OCI-LY7 (cell line): ENCODE results near the gene PDE10A. TPM values are rescaled to one million over a fixed set of nuclear protein-coding genes. Genes with fewer than 3 reads are reported as not detected.

Experiments
- BruUV-seq: library from RNA; stranded (reverse); fragments of 400-500 nt; replicated peaks from 2 replicates; lab custom pipeline; 2021; lab: Mats Ljungman, UMichigan
- CTCF ChIA-PET: fragments of 300-600 bp; sonication (Branson Sonifier 250); formaldehyde crosslinking; loops from one replicate; lab custom pipeline; 2022; ENCODE audit warnings: antibody characterized with exemption; ENCODE audit not compliant: unreplicated experiment; lab: Charles Lee
- POLR2A ChIA-PET: fragments of 300-600 bp; sonication (Branson Sonifier 250); formaldehyde crosslinking; loops from one replicate; lab custom pipeline; 2022; ENCODE audit warnings: antibody characterized with exemption; lab: Charles Lee
- DNase-seq: peaks from one replicate; pipeline ENCODE4 v3.0.0-alpha.2; 2015; ENCODE audit warnings: low spot score
- H2AFZ ChIP-seq: fragments of 200-600 bp; sonication (generic), shearing (Covaris generic); 2 replicates; pipeline ENCODE4 v1.6.1; 2014; ENCODE audit warnings: mild to moderate bottlenecking, antibody characterized with exemption, low read length, moderate library complexity
- H3K27ac ChIP-seq: fragments of 200-600 bp; sonication (generic); 2 replicates; pipeline ENCODE4 v1.5.1; 2014; ENCODE audit warnings: mixed run types, low read depth, mild to moderate bottlenecking, moderate library complexity, low read length, inconsistent platforms; ENCODE audit not compliant: poor library complexity, severe bottlenecking
- H3K36me3 ChIP-seq: fragments of 200-600 bp; sonication (generic); 2 replicates; pipeline ENCODE4 v1.6.1; 2014; ENCODE audit warnings: mild to moderate bottlenecking, antibody characterized with exemption, low read length, moderate library complexity, mixed read lengths; ENCODE audit not compliant: insufficient read depth
- H3K4me1 ChIP-seq: fragments of 200-600 bp; sonication (generic); 2 replicates; pipeline ENCODE4 v1.5.1; 2014; ENCODE audit warnings: mild to moderate bottlenecking, low read length; ENCODE audit not compliant: insufficient read depth, poor library complexity, severe bottlenecking
- H3K4me2 ChIP-seq: fragments of 200-600 bp; sonication (generic); 2 replicates; pipeline ENCODE4 v1.6.1; 2014; ENCODE audit warnings: mild to moderate bottlenecking, low read length
- H3K4me3 ChIP-seq: fragments of 200-600 bp; sonication (generic); 2 replicates; pipeline ENCODE4 v1.5.1; 2014; ENCODE audit warnings: mild to moderate bottlenecking, low read depth, low read length; ENCODE audit not compliant: poor library complexity, severe bottlenecking
- H3K79me2 ChIP-seq: fragments of 200-600 bp; sonication (generic); 2 replicates; pipeline ENCODE4 v1.6.1; 2016; ENCODE audit warnings: low read depth, mild to moderate bottlenecking, low read length, moderate library complexity, mixed read lengths; ENCODE audit not compliant: insufficient read depth
- H3K9me2 ChIP-seq: fragments of 200-600 bp; sonication (generic); 2 replicates; pipeline ENCODE4 v1.6.1; 2016; ENCODE audit warnings: mild to moderate bottlenecking, low read length, mixed read lengths; ENCODE audit not compliant: insufficient read depth
- H3K9me3 ChIP-seq: fragments of 200-600 bp; sonication (generic); 2 replicates; pipeline ENCODE4 v1.6.1; 2014; ENCODE audit warnings: mild to moderate bottlenecking, mixed run types, low read length, mixed read lengths
- H4K20me1 ChIP-seq: fragments of 200-600 bp; sonication (generic); 2 replicates; pipeline ENCODE4 v1.6.1; 2014; ENCODE audit warnings: mild to moderate bottlenecking, antibody characterized with exemption, low read length, moderate library complexity, mixed read lengths; ENCODE audit not compliant: insufficient read depth
- EZH2phosphoT487 ChIP-seq: fragments of 200-600 bp; sonication (generic); IDR thresholded peaks from 2 replicates; pipeline ENCODE4 v1.6.1; 2018; ENCODE audit warnings: low read depth, borderline replicate concordance, mild to moderate bottlenecking, mixed run types, antibody characterized with exemption, low read length, moderate library complexity, mixed read lengths
- intact Hi-C: fragments of 100-400 bp; cut with micrococcal nuclease; formaldehyde crosslinking; loops from one replicate; pipeline ENCODE4 v1.10.0; 2022; ENCODE audit not compliant: unreplicated experiment
- total RNA-seq, 2 experiments: library from RNA; depleted of rRNA in 1 of 2; stranded (reverse); fragments of >200 nt in 1 of 2; shearing (Covaris generic) in 1 of 2; gene quantifications; 2 replicates each; pipeline ENCODE4 v1.2.3, GENCODE V29; 2014 to 2022
- TF ChIP-seq, protein P1 (sequence below): fragments of 200-600 bp; sonication (generic); conservative IDR thresholded peaks from 2 replicates; pipeline ENCODE4 v1.5.1; 2014; ENCODE audit warnings: mild to moderate bottlenecking, antibody characterized with exemption, low read length, moderate library complexity, mixed read lengths

Gene PDE10A
- total RNA-seq, 2 experiments from 2014 or later: not detected

DNA sequence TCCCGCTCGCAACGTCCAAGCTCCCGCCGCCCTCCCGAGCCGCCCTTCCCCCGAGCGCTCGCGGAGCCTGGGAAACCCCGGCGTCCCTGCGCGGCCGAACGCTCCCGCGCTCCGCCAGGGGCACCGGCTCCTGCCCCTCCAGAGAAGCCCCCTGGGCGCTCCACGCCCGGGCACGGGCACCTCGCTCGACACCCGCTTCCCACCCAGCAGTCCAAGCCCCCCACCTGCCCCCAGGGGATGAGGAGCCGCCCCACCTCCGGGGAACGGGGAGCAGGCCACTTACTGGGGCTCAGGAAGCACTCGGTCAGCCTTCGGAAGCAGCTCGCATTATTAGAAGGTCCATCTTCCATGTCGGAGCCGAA, 1.4 kb downstream of the PDE10A start:
- no peaks in the 10 kb centered on the region for H3K9me2 ChIP-seq
- no peak for TF ChIP-seq EZH2phosphoT487
- TF ChIP-seq, protein P1, sequence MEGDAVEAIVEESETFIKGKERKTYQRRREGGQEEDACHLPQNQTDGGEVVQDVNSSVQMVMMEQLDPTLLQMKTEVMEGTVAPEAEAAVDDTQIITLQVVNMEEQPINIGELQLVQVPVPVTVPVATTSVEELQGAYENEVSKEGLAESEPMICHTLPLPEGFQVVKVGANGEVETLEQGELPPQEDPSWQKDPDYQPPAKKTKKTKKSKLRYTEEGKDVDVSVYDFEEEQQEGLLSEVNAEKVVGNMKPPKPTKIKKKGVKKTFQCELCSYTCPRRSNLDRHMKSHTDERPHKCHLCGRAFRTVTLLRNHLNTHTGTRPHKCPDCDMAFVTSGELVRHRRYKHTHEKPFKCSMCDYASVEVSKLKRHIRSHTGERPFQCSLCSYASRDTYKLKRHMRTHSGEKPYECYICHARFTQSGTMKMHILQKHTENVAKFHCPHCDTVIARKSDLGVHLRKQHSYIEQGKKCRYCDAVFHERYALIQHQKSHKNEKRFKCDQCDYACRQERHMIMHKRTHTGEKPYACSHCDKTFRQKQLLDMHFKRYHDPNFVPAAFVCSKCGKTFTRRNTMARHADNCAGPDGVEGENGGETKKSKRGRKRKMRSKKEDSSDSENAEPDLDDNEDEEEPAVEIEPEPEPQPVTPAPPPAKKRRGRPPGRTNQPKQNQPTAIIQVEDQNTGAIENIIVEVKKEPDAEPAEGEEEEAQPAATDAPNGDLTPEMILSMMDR: no peak
- BruUV-seq: no TSS peak
- no peak overlapping the region for H3K4me3 ChIP-seq
- no peaks in the 10 kb centered on the region for H3K36me3 ChIP-seq
- CTCF ChIA-PET: no interaction called here
- no peaks in the 10 kb centered on the region for H3K79me2 ChIP-seq
- no peak overlapping the region for H2AFZ ChIP-seq
- no peaks in the 10 kb centered on the region for H3K4me1 ChIP-seq
- POLR2A ChIA-PET: interaction anchor here (0.7 kb wide), 1 partner anchor 587 kb away, joined by 3 read pairs; no protein-coding TSS in a partner anchor
- no peak for DNase-seq
- intact Hi-C loops: no loop called here
- H3K9me3 ChIP-seq: no peaks in the 10 kb centered on the region
- H3K4me2 ChIP-seq: no peak overlapping the region
- no peak overlapping the region for H3K27ac ChIP-seq
- H4K20me1 ChIP-seq: no peaks in the 10 kb centered on the region

DNA sequence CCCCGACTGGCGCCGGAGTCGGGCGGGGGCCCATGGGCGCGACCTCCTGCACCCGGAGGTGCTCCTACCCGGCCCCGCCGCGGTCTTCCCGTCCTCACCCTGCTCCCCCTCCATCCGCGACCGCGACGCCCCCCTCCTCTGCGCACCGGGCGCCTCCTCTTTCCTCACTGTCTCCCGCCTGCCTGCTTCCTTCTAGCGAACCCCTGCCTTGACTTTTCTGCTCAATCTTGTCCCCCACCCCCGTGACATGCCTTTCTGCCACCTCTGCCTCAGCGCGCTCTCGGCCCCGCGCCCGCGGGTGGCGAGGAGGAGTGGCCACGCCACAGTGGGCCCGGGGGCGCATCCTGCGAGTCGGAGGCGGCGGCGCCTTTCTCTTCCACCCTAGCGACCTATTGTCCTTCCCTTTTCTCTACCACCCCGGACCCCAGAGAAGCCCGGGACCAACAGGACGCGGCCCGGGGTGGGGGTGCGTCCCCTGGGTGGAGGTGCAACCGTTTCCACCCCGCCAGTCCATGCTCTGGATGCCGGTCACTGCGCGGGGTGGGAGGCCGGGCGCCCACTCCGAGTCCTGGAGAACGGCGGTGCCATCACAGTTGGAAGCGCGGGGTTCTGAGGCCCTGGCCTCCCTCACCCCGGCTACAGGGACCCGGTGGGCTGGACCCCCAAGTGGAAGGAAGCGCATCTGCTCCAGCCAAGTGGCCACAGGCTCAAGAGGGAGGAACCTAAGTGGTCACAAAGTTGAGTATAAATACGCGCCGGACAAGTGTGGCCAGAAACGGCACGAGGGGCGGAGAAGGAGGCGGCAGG, 2.0 kb downstream of the PDE10A start:
- TF ChIP-seq EZH2phosphoT487: no peak
- TF ChIP-seq, protein P1: no peak
- Histone ChIP-seq H3K36me3 (no peaks in the 10 kb centered on the region), H2AFZ (no peak overlapping the region), H3K4me1 (no peaks in the 10 kb centered on the region), H3K4me2 (no peak overlapping the region), H3K4me3 (no peak overlapping the region), H4K20me1 (no peaks in the 10 kb centered on the region), H3K27ac (no peak overlapping the region), H3K9me3 (no peaks in the 10 kb centered on the region), H3K9me2 (no peaks in the 10 kb centered on the region), H3K79me2 (no peaks in the 10 kb centered on the region)
- BruUV-seq: no TSS peak
- CTCF ChIA-PET: no interaction called here
- intact Hi-C loops: no loop called here
- POLR2A ChIA-PET: no interaction called here
- DNase-seq: no peak
